GM21390 (cell line): ENCODE results near the gene HIVEP3.

Experiments used
- ATAC-seq: cut with Tn5 transposase; IDR thresholded peaks from one replicate; pipeline ENCODE4 v1.9.1; 2021; ENCODE audit not compliant: unreplicated experiment

HIVEP3 gene

DNA sequence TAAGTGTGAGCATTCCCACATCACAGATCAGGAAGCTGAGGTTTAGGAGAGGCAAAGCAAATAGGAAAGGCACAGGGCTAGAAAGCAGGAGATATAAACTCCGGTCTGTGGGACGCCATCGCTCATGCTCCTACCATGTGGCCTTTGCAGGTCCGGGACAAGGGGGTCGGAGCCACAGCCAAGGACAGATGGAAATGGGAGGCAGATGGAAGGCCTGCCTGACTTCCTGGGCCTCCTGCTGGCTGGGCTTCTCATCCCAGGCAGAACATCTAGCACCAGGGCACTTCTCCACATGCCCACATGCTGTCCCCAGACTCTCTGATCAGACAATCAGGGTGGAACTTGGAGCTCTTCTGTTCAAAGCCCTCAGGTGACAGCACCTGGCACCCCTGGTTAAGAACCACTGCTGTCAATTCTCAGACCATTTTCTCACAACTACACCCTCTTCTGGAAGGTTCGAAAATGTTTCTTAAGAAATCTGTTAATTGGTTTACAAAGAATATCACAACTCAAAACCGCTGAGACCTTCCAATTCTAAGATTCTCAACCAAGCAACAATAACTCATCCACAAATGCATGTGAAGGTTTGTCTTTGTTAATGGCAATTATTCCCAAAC, 260.9 kb downstream of the HIVEP3 start:
- no peak for ATAC-seq

DNA sequence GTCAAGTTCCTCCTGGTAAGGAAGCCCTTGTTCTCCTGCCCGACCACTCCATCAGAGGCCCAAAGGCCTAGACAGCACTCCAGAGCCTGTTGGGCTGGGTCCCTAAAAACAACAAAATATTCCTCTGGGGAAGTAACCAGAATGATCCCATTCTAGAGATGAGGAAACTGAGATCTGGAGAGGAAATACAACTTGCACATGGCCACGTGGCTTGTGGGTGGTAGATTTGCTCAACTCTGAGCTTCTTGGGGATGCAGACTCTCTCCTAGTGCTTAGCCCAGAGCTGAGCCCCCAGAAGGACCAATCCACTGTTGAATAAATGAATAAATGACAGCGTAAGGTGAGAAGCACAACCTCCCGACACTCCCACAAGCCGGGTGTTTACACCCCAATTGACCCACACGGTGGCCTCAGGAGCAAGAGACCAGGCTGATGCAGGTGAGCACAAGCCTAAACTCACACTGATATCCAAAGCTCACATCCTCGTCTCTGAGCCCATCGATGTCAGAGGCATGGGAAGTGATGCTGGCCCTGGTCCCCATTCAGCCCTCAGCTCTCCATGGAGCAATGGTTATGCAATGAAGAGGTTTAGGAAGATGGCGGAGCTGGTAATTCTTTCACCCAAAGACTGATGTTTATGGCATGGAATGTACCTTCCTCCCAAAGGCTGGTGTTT, 261.8 kb downstream of the HIVEP3 start:
- no peak for ATAC-seq

DNA sequence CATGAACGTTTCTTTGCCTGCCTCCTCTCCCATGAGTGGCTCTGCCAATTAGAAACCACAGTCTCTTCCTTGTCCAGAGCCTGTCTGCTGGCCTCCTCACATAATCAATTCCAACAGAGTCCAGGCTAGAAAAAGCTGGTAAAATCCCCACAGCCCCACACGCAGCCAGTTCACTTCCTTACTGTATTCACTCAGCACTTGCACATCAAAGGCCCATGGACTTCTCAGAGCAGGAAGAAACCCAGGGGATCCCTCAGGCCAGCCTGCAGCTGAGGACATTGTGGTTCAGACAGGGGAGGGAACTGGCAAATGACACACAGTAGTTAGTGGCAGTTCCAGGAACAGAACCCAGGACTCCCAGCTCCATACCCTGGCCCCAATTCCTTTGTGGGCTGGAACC, 262.7 kb downstream of the HIVEP3 start:
- ATAC-seq: no peak

DNA sequence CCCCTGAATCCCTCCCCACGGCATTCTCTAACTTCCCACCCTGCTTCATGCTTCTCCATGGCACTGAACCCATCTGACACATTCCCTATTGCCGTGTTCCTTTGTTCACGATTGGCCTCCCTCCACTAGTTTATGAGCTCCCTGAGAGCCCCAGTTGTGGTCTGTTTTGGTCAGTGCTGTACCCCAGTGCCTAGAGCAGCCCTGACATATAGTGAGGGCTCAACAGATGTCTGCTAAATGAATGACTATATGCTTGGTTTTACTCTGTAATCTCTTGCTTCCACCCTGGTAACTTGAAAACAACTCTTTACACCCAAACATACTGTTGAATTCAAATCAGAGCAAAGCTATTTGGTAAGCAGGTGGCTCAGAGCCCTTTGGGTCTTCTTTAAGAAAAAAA, 263.1 kb downstream of the HIVEP3 start:
- ATAC-seq: no peak

DNA sequence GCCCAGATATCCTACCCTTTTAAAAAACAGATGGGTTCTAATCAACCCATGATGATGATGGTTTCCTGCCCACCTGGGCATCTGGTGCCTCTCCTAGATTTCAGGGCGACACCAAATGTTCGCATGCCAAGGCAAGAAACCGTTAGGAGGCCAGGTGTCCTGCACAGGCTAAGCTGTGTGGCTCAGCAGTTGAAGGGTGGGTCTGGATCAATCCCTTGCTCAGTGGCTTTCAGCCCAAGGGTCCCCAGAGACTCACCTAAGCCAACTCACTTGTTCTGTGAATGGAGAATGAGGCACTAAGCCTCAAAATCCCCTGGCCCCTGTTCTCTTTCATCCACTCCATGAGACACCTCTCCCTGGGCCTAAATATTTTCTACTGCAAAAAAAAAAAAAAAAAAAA, 265.1 kb downstream of the HIVEP3 start:
- ATAC-seq: no peak

DNA sequence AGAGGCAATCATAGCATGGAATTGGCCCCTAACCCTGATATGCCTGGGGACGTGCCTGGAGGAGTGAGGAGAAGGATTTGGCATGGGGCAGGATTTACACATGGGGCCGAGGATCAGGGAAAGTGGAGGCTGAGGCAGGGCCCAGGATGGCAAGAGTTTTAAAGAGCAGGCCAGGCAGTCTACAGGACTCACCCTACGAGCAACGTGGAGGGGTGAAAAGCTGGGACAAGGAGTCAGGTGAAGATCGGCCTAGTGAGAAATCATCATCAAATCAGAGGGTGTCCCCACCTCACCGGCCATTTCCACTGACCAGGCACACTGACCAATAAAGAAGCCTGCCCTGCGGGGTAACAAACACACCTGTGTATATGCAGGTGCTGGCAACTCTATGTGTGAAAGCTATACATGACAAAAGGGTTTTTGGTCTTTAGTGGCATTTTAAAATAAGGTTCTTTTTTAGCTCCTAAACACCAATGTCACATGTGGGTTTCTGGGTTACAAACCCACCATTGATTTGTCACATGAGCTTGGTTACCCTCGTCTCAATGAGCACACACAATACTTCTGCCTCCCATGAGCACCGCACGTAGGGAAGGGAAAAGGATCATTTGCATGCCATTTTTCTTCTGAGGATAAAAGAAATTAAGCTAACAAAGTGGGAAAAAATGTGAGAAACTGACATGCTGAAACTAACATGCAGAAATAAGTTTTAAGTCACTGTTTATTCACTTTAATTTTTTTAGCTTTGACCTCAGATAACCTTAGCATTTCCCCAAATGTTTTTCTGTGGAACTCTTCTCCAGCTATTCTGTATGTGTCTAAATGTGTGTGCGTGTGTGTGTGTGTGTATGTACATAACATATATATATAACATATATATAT, 266.1 kb downstream of the HIVEP3 start:
- ATAC-seq: no peak

DNA sequence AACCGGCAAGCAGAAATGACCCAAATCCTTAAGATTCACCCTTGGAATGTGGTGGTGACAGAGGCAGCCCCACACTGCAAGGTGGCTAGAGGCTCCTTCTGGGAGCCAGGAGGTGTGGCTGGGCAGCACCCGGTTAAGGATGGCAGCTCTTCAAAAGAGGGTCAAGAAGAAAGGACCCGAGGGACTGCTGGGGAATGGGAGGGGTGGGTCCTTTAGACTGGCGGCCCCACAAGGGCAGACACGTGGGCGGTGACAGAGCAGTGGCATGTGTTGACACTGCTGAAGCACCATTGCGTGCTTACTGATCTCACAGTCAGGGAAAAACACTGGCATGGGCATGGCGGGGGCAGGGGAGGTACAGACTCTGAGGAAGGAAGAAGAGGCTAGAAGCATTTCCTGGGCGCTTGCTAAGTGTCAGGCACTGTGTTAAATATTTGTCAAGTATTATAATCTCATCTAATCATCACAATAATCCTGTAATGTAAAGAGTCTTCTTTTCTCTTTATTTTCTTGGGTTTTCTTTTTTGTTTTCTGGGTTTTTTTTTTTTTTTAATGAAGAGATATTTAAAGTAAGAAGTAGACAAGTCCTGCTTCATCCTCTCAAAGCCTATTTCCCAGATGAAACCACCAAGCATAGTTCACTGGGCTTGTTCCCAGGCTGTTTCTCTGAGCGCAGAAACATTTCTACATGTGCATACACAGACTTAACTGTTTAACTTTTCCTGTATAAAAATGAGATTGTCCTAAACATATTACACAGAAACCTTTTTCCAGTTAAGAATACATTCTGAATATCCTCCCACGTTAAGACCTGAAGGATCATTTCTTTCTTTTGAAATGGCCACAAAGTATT, 268.5 kb downstream of the HIVEP3 start:
- no peak for ATAC-seq

DNA sequence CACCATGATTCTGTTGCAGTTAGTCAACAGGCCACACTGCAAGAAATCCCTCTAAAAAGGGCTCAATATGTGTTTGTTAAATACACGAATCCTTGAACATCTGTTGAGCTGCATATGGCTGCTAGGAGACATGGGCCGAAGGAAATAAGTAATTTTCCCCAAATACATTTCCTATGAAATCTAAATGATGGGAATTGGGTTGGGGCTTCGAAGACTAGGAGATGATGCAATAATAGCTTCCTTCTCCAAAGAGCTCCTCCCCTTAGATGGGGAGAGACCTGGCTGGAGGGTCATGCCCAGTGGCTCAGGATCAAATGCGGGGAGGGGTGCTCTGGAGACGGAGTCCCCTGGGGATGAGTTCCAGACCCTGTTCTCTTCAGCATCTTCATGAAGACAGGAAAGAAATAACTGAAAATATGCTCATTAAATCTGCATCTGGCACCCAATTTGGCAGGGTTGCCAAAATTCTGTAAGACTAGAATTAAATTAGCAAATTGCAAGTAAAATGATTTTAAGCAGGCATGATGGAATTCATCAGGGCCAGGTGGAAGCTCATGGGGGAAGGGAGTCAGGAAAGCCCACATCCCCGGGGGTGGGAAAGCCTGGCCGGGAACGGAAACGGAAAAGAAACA, 269.2 kb downstream of the HIVEP3 start:
- ATAC-seq: no peak

DNA sequence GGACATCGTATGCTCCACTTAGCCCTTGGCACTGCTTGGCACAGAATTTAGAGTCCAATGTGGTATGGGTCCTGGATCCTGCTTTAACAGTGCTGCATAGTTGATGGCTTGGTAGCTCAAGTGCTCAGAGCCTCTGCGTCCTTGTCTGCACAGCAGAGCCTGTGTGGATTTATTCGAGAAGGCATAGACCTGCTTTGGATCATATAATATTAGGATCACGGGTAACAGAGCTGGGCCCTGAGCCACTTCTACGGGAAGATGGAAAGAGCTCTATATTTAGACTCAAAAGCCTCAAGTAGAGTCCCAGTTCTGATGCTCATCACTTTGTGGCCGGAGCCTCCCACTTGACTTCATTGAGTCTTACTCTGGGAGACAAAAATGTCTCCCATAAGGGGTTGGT, 269.9 kb downstream of the HIVEP3 start:
- no peak for ATAC-seq

DNA sequence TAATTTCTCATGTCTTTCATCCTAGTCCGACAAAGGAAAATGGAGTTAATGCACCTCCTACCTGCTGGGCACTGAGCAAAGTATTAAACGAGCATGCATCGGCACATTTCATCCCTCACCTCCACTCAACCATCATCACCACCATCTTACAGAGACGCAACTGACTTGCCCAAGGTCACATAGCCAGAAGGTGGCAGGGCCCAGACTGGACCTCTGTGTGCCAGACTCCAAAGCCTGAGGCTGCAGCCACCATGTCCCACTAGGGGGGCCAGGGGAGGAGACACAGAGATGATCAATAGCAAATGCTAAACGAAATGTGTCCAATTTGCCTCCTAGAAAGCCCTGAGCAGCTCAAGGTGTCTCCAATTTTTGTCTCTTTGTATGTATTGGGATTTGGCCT, 270.5 kb downstream of the HIVEP3 start:
- no peak for ATAC-seq

DNA sequence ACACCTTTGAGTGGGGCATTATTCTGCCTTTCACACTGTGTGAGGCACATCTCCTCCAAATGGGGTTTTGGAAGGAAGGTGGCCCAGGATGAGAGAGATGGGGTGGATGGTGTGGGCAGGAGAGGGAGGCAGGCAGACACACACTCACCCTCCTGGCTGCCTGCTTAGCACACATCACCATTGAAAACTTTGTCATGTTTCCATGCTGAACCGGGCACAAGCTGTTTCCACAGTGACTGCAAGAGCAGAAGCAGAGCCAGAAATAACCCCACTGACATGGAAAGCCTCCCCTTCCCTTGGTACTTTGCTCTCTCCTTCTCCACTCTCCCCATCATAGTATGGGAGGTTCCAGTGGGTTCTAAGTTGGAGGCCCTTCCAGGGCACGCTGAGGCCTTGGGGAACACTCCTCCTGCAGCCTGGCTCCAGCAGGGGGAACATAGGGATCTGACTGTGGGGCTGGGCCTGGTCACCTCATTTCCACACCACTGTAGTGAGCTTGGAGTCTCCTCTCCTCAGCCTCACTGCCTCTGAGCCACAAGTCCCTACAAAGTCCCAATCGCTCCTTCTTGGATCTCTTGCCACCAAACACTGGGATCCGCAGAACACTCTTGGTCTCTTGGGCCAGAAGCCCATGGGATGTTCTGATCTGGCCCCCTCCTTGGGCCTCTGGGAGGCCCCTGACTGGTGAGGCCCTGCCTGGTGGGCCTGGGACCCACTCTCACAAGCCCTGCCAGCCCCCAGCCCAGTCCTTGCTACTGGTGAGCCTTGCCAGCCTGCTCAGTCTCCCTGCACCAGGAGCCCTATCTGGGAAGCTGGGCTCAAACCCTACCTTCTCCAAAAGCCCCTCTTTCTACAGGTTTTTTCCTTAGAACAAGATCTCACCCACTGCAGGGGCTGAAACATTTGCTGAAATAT, 271.2 kb downstream of the HIVEP3 start:
- ATAC-seq: no peak

DNA sequence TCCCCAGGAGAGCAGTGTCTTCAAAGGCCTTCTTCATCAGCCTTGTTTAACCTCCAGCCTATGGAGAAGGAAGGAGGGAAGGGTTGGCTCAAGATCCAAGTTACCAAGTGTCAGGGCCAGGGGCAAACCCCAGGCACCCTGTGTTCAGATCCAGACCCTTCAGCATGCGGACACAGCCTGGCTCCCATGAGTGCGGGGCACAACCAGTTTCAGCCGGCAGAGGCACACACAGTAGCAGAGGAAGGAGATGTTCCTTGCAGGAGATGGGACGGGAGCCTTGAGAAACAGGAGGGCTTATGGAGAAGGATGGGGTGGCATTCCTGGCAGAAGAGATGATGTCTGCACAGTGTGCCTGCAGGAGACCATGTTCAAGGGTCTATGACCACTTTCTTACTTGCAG, 272.5 kb downstream of the HIVEP3 start:
- ATAC-seq: no peak

DNA sequence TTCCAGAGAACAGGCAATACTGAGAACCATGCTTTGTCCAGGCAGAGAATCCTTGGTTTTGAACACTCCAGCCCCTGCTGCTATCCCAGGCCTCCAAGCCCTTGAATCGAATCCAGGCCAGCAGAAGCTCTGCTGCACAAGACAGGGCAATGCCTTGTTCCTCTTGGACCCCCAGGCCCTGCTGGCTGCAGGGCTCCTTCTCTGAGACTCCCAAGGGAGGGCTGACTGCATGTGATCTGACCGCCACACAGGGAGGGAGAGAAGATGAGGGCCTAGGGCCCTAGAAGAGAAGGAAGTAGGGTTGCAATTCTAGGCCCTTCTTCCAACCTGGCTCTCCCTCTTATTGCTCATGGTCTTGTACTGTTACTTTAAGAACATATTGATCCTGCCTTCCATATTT, 273.7 kb downstream of the HIVEP3 start:
- no peak for ATAC-seq

DNA sequence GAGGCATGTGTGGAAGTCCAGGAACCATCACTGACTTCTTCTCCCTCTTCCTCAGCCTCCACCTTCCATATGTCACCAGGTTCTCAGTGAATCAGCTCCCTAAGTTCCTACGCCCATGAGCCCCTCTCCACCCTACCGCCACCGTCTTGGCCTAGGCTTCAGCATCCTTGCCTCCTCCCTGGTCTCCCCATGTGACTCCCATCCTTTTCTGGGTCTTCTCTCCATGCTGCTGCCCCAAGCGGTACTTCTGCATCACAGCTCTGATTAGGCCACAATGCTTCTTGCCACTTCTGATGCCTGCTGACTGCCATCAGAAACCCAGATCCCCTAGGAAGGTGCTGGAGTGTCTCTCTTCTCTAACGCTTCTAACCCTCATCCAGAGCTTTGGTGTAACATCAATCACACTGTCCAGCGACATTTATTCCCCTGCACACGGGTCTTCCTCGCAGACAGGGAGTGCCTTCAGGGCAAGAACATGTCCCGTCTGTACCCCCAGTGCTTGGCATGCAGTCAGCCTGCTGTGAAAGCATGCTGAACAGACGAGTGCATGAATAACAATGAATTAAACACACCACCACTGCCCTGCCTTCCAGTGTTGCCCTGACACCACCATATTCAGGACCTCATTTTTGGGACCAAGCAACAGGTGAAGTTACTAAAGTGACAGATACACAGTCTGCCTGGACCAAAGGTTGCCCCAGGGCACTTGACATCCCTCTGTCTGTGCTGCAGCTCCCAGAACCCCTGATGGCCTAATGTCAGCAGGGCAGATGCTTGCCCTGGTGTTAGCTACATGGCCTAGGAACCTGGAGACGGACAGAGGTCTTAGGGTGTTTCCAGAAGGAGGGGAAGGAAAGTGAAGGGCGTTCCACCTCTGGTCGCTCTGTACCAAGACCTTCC, 275.6 kb downstream of the HIVEP3 start:
- no peak for ATAC-seq

DNA sequence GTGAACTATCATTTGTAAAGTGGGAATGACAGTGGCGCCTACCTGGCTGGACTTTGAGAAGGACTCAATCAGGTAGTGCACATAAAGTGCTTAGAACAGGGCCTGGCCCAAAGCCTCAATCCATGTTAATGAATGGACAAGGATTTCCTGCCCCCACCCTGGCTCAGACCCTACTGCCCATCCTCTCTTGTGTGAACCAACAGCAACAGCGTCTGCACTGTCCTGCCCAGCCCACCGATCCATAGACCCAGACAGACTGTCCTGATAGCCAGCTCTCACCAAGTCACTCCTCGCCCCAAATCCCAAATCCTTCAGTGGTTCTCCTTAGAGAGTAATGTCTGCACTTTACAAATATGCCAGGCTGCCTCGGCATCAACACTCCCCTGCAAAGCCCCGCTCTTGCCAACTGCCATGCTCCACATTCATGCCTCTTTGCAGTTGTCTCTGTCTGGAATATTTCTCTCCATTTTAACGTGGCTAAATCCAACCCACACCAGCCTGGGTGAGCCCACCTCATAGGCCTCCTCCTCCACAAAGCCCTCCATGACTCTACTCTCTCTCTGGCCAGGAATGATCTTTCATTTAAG, 276.7 kb downstream of the HIVEP3 start:
- no peak for ATAC-seq

DNA sequence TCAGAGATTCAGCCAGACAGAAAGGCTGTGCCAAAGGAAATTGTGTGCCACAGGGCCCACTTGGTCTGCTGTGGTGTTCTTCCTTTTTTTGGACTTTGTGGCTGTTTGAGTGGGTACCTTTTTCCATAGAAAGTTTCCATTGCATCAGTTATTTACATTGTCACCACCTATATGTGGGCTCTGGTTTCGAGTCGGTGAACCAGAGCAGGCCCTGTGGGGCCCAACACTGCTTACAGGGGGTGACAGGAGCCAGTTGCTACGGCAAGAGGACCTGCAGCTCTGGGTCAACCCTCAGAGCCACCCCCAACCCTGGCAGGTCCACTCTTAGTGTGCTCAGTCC, 277.3 kb downstream of the HIVEP3 start:
- no peak for ATAC-seq

DNA sequence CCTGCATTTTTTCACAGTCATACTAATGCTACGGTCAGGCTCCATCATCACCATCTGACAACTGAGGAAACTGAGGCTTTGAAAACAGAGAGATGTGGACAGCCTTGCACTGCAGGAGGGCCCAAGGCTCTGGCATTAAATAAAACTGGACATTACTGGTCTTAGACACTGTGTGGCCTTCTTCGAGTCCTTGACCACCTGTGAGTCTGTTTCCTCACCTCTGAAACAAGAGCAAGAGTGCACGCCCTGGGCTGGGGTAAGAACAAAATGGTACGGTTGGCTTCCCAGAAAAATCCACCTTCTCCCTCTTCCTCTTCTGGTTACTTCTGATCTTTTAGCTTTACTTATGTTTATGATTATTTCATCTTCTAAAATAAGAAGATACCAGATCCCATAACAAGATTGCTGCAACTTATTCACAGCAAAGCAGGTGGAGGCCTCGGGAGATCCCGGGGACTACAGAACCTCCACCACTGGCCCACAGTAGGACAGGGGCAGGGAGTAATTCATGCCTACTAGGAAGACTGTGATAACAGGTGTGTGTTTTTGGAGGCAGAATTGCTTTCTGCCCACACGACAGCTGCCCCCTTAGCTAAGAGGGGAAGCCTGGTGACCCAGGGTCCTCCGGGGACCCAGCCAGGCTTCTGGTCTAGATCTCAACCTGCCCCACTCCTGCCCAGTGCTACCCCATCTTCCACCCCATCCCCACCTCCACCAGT, 277.8 kb downstream of the HIVEP3 start:
- ATAC-seq: no peak
